HG03066 (cell line): ENCODE data around the gene ABCA13.
A peak's percentile ranks its signal among the peaks of the same experiment; 100 is the strongest.

ENCODE experiments used
- ATAC-seq: cut with Tn5 transposase; IDR thresholded peaks from one replicate; pipeline ENCODE4 v1.9.1; 2021; ENCODE audit warnings: low read depth; ENCODE audit not compliant: unreplicated experiment

The ABCA13 gene

DNA sequence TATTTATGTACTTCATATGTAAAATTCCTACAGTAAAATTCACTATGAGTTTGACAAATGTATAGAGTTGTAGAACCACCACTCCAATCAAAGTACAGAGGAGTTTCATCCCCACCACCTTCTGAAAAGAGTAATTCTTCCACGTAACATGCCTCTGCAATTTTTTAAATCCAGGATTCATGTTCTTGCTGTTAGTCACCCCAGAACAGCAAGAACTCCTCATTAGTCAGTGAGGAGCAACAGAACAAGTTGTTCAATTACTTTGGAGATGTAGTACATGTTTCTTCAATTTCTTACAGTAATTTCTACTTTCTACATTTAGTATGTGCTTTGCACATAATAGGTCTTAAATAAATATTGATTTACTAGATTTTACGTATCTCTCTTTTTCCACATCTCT, 248.1 kb downstream of the ABCA13 start:
- no peak for ATAC-seq

DNA sequence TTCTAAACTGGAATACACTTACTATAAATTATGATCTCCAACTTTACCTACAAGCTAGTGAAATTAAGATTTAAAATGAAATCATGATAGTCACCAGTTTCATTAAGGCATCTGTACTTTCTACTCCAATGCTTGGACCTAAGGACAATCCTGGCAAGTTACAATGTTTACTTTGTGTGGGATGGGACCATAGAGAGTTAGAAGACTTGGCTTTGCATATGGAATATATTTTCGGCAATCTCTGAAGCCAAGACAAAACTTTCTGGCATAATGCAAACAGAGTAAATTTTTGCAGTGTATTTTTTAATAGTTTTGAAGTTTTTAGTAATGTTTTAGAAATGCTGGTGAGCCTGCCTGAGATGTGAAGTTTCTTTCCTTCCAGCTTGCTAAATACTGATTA, 248.9 kb downstream of the ABCA13 start:
- ATAC-seq = no peak

DNA sequence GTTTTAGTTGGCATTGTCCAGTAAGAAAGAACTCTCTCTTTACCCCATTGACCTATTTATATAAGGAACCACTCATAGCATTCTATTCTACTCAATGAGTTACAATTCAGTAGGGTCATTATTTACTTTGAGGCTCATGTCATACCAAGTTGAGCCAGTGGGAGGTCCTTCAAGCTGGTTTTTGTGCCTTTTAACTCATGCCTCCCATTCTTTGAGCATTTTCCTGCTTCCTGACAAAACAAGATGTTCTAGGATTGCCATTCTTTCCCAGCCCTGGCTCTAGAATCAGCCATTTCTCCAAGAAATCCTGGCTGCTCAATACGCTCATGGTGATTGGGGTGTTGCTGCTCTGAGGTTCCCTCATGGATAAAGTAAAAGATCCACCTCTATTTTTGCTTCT, 250.1 kb downstream of the ABCA13 start:
- no peak for ATAC-seq

DNA sequence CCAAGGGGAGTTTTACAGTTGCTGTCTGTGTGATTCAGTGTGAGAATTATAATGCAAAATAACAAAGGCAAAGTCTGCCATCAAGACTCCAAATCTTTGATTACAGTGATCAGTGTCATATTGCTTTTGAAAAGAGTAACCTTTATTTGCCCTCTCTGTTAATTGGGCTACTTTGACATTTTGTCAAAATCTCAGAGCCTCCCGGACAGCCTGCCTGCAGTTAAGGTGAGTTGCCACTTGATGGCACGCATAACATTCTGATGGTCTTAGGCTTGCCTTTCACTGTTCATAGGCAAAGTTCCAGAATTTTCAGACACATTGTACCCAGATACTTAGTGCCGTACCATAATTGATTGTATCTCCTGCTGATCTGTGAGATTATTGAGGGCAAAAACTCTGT, 253.5 kb downstream of the ABCA13 start:
- ATAC-seq = peak; percentile 62

DNA sequence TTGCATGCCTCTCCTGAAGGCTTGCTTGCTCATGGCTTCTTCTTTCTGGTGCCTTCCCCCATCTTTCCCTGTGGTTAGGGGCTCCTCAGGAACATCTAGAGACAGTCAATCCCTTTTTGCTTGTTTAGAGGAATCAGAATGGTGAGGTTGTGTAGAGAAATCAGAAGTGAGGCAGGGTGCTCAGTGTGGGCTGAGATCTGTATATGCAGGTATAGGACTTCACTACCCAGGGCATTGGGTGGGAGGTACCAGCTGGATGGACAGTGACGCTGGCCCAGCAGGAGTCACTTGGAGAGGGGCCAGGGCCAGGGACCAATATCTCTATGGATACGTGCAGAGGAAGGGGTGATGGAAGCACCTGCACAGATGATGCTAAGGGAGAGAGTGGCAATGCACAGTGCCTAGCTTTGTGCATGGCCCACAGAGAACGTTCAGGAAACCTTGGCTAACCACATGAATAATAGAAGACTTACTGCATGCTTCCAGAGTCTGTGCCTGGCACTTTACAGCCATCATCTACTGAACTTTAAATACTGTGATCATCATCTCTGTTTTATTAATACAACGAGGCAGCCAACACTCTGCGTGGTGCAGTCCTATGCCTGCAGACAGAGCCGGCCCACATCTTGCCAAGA, 255.2 kb downstream of the ABCA13 start:
- no peak for ATAC-seq

DNA sequence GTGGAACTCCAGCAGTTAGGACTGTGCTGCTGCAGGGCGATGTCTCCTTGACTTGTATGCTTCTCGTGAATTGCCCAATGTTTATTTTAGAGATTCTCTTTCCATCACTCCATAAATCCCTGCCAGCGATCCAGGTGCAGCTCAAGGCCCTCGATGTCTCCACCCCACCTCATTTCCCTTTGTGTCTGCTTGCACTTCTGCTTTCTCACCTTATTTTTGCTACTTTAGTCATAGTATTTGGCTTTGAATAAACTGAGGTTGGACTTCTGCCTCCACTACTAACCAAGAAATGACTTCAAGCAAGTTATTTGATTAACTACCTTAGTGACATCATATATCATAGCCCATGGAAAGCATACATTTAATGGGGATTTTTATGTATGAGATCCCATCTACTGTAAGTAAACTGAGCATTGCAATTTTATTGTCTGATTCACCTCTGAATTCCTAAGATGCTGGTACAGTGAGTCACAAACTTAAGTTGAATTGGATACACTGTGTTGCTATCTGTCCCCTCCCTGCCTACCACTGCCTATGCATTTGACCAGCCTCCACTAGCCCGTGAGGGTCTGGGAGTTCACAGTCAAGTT, 255.8 kb downstream of the ABCA13 start:
- ATAC-seq = no peak

DNA sequence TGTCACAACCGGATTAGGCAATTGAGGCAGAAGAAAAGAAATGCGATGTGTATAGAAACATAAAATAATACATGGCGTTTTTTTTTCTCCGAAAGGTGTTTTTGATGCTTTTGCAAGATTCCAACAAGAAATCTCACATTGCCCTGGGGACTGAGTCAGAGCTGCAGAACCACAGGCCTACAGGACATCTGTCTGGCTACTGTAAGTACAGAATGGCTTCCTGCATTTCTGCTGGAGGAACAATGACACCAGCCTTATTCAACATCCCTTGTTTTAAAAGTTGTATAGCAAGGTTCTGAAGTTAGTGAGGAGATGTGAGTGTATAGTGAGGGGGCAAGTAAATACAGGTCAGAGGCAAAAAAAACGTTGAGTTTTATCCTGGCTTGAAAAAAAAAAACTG, 256.4 kb downstream of the ABCA13 start:
- ATAC-seq = no peak

DNA sequence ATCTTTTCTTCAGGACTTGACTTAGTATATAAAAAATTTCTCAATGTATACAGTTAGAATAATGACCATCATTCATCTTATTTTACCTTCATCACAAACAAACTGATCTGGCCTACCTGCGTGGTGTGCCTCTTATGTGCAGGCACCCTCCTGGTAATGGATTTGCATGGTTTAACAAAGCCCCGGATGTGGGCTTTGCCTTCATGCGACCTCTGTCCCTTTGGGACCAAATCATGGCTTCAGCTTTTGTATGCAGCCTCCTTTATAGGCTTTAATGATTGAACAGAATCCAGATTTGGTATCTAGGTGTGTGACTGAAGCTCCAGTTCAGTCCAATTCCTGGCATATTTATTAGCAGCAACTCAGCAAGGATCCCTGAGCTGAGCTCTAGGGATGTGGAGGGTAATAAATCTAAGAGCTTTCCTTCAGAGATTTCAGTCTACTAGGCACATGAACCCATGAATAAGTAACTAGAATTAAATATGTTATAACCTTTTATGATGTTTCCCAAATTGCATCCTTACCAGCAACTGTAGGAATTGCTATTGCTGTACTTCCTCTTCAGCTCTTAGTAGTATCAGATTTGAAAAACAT, 256.9 kb downstream of the ABCA13 start:
- no peak for ATAC-seq

DNA sequence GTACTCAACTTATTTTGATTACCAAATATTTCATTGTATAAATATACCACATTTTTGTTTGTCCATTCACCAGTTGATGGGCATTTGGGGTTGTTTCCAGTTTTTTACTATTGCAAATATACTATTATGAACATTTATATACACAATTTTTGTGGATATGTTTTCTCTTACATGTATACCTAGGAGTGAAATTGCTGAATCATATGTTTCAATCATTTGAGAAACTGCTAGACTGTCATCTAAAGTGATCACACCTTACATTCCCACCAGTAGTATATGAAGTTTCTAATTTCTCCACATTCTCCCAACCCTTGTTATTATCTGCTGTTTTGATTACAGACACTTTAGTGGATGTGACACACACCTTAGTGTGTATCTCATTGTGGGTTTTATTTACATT, 257.9 kb downstream of the ABCA13 start:
- ATAC-seq = no peak

DNA sequence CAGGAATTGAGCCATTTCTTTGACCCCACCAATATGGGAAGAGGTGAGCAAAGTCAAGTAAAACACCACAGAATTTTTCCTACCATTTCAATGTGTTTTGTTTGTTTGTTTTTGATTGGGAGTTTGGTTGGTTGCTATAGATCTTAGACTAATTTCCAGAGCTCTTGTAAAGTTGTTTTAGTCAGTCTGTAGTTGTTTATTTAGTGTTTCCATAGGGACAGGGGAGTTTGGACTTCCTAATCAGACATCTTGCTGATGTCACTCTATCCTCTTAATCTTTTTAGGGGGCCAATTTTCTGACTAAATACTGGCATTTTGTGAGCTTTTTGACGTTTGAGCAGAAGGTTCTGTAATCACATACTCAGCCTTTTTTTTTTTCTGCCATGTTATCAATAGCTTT, 266.9 kb downstream of the ABCA13 start:
- no peak for ATAC-seq

DNA sequence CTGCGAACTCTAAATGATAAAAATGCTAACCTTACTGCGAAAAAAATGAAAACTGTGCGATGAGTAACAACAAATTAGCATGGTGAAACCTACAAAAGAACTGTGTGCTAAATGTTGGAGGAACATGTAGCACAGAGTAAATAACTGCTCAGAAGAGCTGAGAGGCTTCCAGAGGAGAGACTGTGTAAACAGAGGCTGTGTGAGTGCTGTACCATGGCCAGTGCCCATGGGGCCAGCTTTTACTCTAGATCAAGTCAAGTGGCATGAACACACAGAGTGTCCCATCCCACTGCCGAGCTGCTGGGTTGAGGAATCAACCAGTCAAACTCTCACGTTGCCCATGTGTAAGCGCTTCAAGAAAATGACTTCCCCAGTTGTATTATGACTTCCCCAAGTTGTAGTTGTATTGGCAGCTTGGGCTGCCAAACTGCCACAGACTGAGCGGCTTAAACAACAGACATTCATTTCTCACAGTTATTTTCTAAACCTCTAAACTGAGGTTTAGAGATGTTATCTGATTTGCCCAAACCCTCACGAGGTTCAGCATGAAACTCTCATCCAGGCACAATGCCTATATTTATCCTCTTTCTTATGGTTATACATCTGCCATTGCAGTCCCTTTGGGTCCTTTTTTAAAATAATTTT, 270.7 kb downstream of the ABCA13 start:
- no peak for ATAC-seq

DNA sequence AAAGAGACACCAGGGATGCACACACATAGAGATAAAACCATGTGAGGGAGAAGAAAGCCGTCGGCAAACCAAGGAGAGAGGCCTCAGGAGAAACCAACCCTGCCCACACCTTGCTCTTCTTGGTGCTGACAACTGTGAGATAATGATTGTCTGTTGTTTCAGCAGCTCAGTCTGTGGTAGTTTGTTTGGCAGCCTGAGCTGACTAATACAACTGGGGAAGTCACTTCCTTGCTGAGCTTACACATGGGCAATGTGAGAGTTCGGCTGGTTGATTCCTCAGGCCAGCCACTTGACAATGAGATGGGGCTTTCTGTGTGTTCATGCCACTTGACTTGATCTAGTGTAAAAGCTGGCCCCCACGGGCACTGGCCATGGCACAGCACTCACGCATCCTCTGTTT, 271.8 kb downstream of the ABCA13 start:
- no peak for ATAC-seq

DNA sequence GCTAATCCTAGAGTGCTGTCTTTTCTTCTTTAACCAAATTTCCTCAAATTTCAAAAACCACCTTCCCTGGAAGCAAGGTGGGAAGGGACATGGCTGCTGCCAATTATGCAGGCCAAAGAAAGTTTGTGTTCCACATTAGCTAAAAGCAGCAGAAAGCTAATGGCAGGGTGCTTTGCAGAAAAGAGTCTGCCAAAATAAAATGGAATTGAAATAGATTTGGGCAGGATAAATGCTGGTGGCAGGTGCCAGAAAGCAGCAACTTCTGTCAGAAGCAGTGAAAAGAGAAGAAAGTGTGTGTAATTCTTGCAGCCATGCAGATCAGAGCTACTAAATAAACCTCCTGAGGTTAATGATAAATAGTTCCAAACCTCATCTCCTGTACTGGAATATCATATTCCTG, 275.5 kb downstream of the ABCA13 start:
- no peak for ATAC-seq

DNA sequence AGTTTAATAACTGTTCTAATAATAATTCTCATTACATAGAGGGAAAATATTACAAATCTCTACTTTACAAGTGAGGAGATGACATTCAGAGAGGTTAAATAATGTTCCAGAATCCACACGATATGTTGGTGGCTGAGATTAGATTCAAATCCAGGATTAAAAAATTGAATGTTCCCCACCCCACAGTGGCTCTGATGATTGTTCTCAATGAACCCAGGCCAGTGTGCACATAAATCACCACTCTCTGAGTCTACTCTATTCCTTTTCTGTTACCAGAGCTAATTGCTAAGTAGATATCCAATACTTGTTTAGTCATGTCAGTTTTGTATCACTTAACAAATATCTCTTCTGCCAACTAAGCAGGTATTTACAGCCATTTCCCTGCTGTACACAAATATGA, 281.0 kb downstream of the ABCA13 start:
- no peak for ATAC-seq

DNA sequence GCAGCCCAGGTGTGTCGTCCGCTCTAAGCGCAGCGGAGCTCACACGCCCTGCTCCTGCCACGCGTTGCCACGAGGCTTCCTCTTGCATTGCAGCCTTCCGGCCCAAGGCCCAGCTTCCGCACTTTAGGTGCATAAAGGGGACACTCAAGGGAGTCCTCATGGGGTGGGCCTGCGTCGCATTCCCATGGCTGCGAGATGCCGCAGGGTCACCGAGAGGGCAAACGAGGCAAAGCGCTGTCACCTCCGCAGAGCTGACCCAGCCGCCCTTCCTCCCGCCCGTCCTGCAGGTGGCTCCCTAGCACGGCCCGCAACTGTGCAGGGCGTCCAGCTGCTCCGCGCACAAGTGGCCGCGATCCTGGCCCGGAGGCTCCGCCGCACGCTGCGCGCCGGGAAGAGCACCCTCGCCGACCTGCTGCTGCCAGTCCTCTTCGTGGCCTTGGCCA, 283.5 kb downstream of the ABCA13 start:
- no peak for ATAC-seq

DNA sequence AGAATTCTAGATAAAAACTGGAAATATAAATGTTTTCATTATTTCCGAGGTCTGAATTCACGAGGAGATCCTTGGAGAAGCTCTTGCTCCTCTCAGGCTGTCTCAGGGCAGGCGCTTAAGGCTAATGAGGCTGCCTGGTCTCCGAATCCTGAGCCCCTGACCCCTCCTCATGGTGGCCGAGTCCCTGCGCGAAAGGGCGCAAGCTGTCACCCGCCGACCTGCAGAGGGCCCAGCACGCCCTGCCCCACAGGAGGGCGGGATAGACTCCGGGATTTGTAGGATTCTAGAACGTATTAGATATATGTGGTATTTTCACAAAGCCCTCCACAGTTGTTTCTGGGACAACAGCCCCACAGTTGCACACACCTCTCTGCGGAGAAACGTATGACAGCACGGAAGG, 284.1 kb downstream of the ABCA13 start:
- no peak for ATAC-seq

DNA sequence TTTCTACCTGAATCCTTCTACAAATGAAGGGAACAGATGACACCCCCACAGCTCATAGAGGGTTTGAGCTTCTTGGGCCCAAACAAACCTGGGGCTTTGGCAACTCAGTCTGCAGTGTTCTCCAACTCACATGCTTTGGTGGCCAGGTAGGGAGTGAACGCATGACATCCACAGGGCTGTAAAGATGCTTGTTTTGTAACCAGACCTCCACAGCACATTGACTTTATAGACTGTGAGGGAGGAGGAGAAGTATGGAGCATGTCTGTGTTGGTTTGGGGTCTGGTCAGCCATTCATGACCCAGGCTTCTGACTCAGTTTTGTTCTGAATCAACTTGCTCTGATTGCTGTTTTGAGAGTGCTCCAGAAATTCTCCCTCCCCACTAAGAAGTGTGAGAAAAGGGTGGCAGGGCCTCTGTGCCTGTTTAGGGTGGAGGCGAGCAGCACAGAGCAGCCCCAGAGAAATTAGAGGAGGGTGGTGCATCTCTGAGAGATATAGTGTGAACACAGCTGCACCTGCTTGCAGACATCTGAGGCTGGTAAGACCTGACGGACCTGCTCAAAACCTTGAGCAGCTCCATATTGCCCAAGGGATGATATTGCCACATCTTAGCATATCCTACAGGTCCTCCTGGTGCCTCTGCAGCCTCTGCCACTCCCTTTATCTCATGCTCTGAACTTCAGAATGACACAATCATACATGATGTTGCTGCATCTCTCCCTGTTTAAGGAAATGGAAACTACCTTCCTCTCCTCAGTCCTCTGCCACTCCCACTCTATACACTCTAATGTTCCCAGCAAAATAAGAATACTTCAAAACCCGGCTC, 287.7 kb downstream of the ABCA13 start:
- no peak for ATAC-seq

DNA sequence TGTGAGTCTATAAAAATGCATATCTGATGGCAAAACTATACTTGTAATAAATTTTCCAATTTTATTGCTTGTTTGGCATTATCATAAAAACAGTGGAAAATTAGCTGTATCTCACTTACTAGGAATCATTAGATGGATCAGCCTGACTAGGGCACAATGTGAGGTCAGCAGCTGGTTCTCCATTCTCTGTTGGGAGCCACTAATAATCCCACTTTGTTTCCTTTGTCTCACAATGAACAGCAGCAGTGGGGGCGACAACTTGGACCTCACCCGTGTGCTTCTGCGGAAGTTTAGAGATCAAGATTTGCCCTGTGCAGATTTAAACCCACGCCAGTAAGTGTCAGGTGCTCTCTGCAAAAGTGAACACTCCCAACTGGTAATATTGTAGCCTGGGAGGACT, 295.5 kb downstream of the ABCA13 start:
- ATAC-seq = no peak

DNA sequence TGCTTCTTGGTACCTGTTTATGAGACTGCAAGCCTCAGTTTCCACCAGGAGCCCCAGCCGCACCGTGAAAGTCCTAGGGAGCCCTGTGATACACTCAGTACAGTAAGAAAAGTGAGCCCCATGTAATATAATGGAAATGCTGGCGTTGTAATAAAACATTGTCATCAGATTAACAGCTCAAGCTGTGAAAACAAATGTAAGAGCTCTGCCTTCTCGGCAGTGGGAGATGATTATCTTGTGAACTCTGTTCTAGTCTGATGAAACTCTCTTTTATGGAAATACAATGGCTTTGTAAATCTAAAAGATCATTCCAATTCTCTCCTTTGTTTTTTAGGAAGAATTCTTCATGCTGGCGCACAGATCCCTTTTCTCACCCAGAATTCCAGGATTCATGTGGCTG, 299.9 kb downstream of the ABCA13 start:
- no peak for ATAC-seq

DNA sequence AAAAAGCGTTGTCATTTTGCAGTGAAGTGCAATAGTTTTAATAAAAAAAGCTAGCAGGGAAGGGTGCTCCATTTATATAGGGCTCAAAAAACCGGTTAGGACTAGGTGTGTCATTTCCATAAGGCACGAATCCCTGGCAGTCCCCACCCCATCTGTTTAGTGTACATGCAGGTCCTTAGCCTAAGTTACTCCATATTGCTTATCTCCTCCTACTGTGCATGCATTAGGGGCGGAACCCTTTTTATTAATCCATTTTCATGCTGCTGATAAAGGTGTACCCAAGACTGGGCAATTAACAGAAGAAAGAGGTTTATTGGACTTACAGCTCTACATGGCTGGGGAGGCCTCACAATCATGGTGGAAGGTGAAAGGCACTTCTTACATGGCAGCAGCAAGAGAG, 301.4 kb downstream of the ABCA13 start:
- no peak for ATAC-seq

DNA sequence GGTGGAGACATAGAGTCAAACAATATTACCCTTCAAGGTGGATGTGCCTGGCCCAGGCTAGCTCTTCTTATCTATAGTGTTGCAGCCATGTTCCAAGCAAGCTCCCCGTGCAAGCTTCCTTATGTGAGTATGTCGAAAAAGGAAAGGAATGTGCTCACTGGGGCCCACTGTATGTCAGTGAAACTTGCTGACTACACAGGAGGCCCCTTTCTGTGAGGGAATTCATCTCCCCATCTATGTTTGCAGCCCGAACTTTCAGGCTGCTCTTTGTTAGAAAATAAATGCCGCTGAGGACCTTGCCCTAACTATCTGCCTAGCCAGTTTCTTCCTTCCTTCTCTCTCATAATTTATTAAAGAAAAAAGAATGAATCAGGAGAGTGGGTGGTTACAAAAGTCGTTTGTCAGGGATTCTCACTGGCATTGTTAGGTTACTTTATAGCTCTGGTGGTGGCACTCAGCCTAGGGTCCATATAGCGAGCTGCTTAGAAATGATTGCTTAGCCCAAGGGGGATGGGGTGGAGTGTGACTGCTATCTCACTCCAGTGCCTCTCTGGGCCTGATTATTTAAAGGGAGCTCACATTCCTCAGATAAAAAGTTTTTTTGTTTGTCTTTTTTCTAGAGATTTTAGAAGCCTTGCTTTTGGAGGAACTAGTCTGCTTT, 302.1 kb downstream of the ABCA13 start:
- ATAC-seq = no peak
